ENCODE data around the gene LPIN1. TPM values are rescaled to one million over a fixed set of nuclear protein-coding genes. Genes with fewer than 3 reads are reported as not detected.

The LPIN1 gene
- total RNA-seq, 1 donor from 2014 or later, result 12.1 TPM

DNA sequence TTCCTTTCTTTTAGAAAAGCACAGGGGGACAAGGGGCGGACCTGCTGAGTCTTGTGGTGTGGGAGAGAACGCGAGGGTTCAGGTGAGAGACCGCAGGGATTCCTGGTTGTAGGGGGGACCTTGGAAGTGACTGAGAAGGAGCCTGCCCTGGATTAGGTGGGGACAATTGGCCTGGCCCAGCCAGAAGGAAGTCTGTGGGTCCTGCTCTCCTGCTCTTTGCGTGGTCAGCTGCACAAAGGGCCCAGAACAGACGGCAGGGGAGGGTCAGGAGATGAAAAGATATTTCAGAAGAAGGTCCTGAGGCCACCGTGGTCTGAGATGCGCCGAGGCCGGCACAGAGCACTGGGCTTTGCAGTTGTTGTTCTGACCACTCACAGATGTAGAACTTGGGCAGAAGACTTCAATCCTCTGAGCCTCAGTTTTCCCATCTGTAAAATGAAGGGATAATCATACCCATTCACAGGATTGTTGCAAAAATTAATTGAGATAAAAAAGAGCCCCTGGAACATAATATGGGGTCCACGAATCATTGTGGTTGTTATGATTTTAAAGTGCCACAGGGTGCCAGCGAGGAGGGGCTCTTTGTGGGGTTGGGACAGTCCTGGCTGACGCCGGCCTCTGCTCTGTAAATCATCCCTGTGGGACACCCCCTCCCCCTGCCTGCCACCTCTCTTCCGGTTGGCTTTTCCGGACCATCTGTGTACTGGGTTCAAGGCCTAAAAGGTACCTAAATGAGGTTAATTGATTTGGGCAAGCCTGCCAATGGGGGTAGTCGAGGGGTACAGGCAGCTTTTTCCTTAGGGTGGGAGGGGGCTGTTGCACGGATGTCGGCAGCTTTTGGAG is 1.8 kb downstream of the LPIN1 start:
- TF ChIP-seq, protein P1, sequence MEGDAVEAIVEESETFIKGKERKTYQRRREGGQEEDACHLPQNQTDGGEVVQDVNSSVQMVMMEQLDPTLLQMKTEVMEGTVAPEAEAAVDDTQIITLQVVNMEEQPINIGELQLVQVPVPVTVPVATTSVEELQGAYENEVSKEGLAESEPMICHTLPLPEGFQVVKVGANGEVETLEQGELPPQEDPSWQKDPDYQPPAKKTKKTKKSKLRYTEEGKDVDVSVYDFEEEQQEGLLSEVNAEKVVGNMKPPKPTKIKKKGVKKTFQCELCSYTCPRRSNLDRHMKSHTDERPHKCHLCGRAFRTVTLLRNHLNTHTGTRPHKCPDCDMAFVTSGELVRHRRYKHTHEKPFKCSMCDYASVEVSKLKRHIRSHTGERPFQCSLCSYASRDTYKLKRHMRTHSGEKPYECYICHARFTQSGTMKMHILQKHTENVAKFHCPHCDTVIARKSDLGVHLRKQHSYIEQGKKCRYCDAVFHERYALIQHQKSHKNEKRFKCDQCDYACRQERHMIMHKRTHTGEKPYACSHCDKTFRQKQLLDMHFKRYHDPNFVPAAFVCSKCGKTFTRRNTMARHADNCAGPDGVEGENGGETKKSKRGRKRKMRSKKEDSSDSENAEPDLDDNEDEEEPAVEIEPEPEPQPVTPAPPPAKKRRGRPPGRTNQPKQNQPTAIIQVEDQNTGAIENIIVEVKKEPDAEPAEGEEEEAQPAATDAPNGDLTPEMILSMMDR (IDR thresholded peaks at IDR 0.05; ENCODE audit: insufficient read depth, low read length, severe bottlenecking), result no peak
- Histone ChIP-seq H3K27me3 (ENCODE audit: control insufficient read depth, insufficient read depth, low read length) (no peaks in the 10 kb centered on the region), H3K36me3 (ENCODE audit: control insufficient read depth, insufficient read depth, low read length) (no peaks in the 10 kb centered on the region), H3K4me3 (ENCODE audit: low read depth, low read length) (no peak overlapping the region)
- DNase-seq (ENCODE audit: low read depth) (no peak), FAIRE-seq (no peak)

DNA sequence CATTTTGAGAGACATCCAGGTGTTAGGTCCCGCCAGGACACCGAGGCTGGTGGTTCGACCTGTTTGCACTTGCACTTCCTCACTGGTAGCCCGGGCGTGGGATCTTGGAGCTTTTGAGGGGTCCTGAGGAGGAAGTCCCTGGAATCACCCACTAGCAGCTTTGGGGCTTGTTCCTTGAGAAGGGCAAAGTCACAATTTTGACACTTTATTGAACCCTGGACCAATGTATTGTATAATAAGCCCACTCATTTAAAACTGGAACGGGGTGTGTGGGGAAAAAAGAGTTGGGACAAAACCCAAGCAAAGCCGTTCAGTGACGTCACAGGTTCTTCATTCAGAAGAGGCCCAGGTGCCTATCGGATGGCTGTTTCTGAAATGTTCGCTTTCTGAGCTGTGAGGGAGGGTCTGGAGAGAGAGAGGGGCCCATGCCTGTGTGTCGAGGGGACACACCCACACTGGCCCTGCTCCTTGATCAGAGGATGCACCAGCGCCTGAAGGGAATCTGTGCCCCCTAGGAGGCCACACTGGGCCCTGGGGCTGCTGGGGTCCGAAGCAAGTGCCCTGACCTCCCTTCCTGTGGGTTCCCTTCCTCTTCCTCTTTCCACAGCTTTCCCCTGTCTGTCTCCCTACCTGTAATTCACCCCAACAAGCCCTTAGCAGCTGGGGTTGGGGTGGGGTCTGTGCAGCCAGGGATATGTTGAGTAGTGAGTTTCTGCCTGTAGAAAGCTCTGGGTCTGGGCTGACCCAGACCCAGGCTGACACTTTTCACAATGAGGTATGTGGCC is 2.6 kb downstream of the LPIN1 start:
- Histone ChIP-seq H3K36me3 (ENCODE audit: control insufficient read depth, insufficient read depth, low read length) (no peaks in the 10 kb centered on the region), H3K27me3 (ENCODE audit: control insufficient read depth, insufficient read depth, low read length) (no peaks in the 10 kb centered on the region), H3K4me3 (ENCODE audit: low read depth, low read length) (no peak overlapping the region)
- TF ChIP-seq, protein P1 (IDR thresholded peaks at IDR 0.05; ENCODE audit: insufficient read depth, low read length, severe bottlenecking), result no peak
- FAIRE-seq (no peak), DNase-seq (ENCODE audit: low read depth) (no peak)

DNA sequence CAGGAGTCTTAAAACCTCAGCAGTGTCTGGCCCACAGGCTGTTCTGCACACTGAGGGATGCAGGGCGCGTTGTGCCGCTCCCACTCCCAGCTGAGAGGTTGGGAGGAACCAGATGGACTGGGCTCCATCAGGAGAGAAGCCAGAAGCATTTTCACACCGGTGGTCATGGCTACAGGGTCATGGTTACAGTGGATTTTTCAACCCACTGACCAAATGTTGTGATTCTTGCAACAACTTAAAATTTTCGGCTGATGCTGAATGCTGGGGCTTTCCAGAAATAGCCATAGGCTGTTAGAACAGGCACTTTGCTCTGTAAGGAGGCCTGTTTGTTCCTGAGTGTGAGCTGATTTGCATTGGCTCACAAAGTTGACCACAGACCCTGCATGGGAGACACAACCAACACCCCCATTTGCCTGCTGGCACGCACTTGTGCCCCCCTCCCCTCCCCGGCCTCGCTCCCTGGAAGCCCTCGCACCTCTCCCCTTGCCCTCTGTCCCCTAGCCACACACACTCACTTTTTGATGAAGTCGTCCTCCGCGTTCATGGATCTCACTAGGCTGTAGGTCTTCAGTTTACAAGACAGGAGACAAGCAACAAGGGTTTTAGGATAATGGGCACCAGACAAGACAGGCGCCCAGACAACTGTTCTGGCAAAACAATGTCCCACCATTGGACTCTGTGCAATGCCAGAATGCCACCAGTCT is 3.4 kb downstream of the LPIN1 start:
- TF ChIP-seq, protein P1 (IDR thresholded peaks at IDR 0.05; ENCODE audit: insufficient read depth, low read length, severe bottlenecking), result no peak
- FAIRE-seq (no peak), DNase-seq (ENCODE audit: low read depth) (no peak)
- Histone ChIP-seq H3K36me3 (ENCODE audit: control insufficient read depth, insufficient read depth, low read length) (no peaks in the 10 kb centered on the region), H3K4me3 (ENCODE audit: low read depth, low read length) (no peak overlapping the region), H3K27me3 (ENCODE audit: control insufficient read depth, insufficient read depth, low read length) (no peaks in the 10 kb centered on the region)

DNA sequence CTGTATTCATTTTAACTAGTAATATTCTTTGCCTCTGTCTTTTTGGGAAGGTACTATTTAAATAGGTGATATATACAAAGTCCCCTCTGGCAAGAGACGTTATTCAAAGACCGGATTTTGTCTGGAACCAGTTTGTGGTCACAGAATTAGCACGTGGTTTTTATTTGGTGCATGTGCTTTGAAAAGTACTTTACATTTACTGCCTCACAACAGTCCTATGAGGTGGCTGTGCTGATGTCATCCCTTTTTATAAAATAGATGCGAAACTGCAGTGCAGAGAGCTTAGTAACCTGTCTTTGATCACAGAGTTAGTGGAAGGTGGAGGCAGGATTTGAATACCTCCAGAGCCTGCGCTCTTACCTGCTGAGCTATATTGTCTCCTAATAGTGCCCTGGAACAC is 4.0 kb downstream of the LPIN1 start:
- TF ChIP-seq, protein P1 (IDR thresholded peaks at IDR 0.05; ENCODE audit: insufficient read depth, low read length, severe bottlenecking), result no peak
- DNase-seq (ENCODE audit: low read depth), result peak; percentile 38

DNA sequence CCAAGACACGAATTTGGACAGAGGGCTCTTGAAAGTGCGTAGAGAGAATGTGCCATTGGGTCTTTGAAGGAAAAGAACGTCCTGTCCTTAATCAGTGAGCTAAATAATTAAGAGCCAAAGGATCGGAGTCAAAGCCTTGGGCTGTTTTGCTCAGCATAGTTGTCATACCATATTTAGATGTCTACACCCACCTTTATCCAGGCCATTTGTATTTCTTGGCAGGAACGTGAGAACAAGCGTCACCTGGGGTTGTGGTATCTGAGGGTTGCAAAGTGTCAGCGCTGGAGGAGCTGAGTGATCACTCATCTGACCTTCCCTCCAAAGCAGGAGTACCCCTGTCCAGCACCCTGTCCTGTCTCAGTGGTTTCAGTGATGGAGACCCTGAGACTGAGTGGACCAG is 4.5 kb downstream of the LPIN1 start:
- TF ChIP-seq, protein P1 (IDR thresholded peaks at IDR 0.05; ENCODE audit: insufficient read depth, low read length, severe bottlenecking), result no peak
- no peak for FAIRE-seq
- Histone ChIP-seq H3K27me3 (ENCODE audit: control insufficient read depth, insufficient read depth, low read length) (no peaks in the 10 kb centered on the region), H3K4me3 (ENCODE audit: low read depth, low read length) (no peak overlapping the region), H3K36me3 (ENCODE audit: control insufficient read depth, insufficient read depth, low read length) (no peaks in the 10 kb centered on the region)
- DNase-seq (ENCODE audit: low read depth), result peak; percentile 47

More for the DNA sequence above, 4.0 kb downstream of the LPIN1 start:
- no peak overlapping the region for H3K4me3 ChIP-seq (ENCODE audit: low read depth, low read length)
- no peaks in the 10 kb centered on the region for H3K27me3 ChIP-seq (ENCODE audit: control insufficient read depth, insufficient read depth, low read length)
- FAIRE-seq, result no peak
- H3K36me3 ChIP-seq (ENCODE audit: control insufficient read depth, insufficient read depth, low read length), result no peaks in the 10 kb centered on the region

All from bronchial epithelial cell (primary cell).